ENCODE data around the gene TSC22D3. TPM values are rescaled to one million over a fixed set of nuclear protein-coding genes. Genes with fewer than 3 reads are reported as not detected.
A peak's percentile ranks its signal among the peaks of the same experiment; 100 is the strongest.

Gene TSC22D3
- total and polyA plus RNA-seq, 4 donors, result 117 to 447 (median 303) TPM

DNA sequence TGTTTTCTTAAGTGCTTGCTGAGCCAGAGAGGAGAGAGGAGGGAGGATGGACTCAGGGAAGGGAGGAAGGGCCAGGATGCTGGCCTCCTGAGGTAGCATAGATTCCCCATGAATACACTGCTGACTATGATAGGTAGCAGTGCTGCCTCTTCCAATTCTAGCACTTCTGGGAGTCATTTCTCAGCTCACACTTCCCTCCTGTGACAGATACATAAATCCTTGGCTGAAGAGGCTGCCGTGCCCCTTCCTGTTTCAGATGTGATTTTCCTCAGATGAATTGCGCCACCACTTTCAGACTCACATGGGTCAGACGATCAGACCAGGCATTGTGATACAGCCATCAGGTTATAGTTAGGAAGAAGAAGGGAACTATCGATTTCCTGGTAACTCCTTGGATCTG is 22.4 kb downstream of the TSC22D3 start:
- TF ChIP-seq, protein P1, sequence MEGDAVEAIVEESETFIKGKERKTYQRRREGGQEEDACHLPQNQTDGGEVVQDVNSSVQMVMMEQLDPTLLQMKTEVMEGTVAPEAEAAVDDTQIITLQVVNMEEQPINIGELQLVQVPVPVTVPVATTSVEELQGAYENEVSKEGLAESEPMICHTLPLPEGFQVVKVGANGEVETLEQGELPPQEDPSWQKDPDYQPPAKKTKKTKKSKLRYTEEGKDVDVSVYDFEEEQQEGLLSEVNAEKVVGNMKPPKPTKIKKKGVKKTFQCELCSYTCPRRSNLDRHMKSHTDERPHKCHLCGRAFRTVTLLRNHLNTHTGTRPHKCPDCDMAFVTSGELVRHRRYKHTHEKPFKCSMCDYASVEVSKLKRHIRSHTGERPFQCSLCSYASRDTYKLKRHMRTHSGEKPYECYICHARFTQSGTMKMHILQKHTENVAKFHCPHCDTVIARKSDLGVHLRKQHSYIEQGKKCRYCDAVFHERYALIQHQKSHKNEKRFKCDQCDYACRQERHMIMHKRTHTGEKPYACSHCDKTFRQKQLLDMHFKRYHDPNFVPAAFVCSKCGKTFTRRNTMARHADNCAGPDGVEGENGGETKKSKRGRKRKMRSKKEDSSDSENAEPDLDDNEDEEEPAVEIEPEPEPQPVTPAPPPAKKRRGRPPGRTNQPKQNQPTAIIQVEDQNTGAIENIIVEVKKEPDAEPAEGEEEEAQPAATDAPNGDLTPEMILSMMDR (IDR thresholded peaks at IDR 0.05; ENCODE audit: control extremely low read depth, extremely low read depth), result no peak
- Histone ChIP-seq H3K27me3 (ENCODE audit: control insufficient read depth in 3 of 3, insufficient read depth in 3 of 3, low read length in 2 of 3) (peaks cover 0 to 5% (median 3%) of the 10 kb centered on the region in 3 donors), H3K4me1 (ENCODE audit: control insufficient read depth in 5 of 5, insufficient read depth in 5 of 5, low read length in 5 of 5) (peaks cover 0 to 11% (median 3%) of the 10 kb centered on the region in 5 donors), H3K9ac (ENCODE audit: insufficient read depth in 1 of 2, low read length in 2 of 2) (no peak overlapping the region), H3K36me3 (ENCODE audit: control insufficient read depth in 4 of 4, insufficient read depth in 4 of 4, low read length in 4 of 4) (no peaks in the 10 kb centered on the region), H3K4me3 (no peak overlapping the region), H3K9me3 (ENCODE audit: control insufficient read depth in 4 of 4, insufficient read depth in 3 of 4, low read length in 3 of 4) (no peaks in the 10 kb centered on the region), H3K27ac (ENCODE audit: low read depth in 1 of 2, low read length in 1 of 2) (no peak overlapping the region)
- ATAC-seq (ENCODE audit: insufficient read depth, low FRiP score) (no peak), DNase-seq (no peak)
- 10 to 46% methylated on average over 4 of the region's 4 CpGs for WGBS, 2 donors

DNA sequence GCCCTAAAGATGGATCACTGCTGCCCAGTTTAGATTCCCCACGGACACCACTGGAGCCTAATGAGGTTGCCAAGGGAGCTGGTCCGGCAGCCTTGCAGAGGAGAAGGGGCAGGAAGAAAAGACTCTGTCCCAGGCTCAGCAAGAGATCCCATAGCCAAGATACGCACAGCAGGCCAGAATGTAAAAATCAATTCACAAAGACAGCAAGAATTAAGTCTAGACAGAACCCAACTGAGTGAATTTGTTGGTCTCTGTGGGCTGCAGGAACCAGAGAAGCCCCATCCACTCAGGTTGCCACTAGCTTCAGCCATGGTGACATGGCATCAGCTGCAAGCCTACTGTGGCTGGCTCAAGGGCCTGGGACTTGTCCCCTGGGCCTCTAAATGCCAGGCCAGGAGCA is 22.9 kb downstream of the TSC22D3 start:
- ATAC-seq (ENCODE audit: insufficient read depth, low FRiP score) (no peak), DNase-seq (no peak)
- 80 to 94% methylated on average over 3 of the region's 3 CpGs for WGBS, 2 donors
- Histone ChIP-seq H3K9ac (ENCODE audit: insufficient read depth in 1 of 2, low read length in 2 of 2) (no peak overlapping the region), H3K9me3 (ENCODE audit: control insufficient read depth in 4 of 4, insufficient read depth in 3 of 4, low read length in 3 of 4) (no peaks in the 10 kb centered on the region), H3K27me3 (ENCODE audit: control insufficient read depth in 3 of 3, insufficient read depth in 3 of 3, low read length in 2 of 3) (peaks cover 0 to 8% (median 0%) of the 10 kb centered on the region in 3 donors), H3K36me3 (ENCODE audit: control insufficient read depth in 4 of 4, insufficient read depth in 4 of 4, low read length in 4 of 4) (no peaks in the 10 kb centered on the region), H3K4me1 (ENCODE audit: control insufficient read depth in 5 of 5, insufficient read depth in 5 of 5, low read length in 5 of 5) (peaks cover 0 to 16% (median 4%) of the 10 kb centered on the region in 5 donors), H3K27ac (ENCODE audit: low read depth in 1 of 2, low read length in 1 of 2) (no peak overlapping the region), H3K4me3 (no peak overlapping the region)
- TF ChIP-seq, protein P1 (IDR thresholded peaks at IDR 0.05; ENCODE audit: control extremely low read depth, extremely low read depth), result no peak

DNA sequence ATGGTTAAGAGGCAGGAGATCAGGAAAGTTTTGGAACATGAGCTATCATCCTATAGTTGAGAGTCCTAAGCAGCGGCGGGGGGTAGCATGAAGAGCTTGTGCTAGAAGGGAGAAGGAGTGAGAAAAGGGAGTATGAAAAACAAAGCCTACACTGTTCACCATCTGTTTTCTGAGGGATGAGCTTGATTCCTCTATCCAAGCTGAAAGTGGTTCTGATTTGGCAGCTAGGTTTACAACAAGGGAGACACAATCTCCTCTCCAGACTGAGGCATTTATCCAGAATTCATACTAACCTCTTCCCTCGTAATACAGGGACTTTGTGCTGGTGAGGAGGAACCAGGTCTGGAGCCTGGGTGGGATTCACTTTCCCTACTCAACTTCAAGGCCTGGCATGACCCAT is 23.5 kb downstream of the TSC22D3 start:
- no peaks in the 10 kb centered on the region for H3K9me3 ChIP-seq (ENCODE audit: control insufficient read depth in 4 of 4, insufficient read depth in 3 of 4, low read length in 3 of 4)
- peaks cover 0 to 8% (median 0%) of the 10 kb centered on the region in 3 donors for H3K27me3 ChIP-seq (ENCODE audit: control insufficient read depth in 3 of 3, insufficient read depth in 3 of 3, low read length in 2 of 3)
- TF ChIP-seq, protein P1 (IDR thresholded peaks at IDR 0.05; ENCODE audit: control extremely low read depth, extremely low read depth), result no peak
- peaks cover 0 to 16% (median 4%) of the 10 kb centered on the region in 5 donors for H3K4me1 ChIP-seq (ENCODE audit: control insufficient read depth in 5 of 5, insufficient read depth in 5 of 5, low read length in 5 of 5)
- no peak overlapping the region for H3K9ac ChIP-seq (ENCODE audit: insufficient read depth in 1 of 2, low read length in 2 of 2)
- H3K27ac ChIP-seq (ENCODE audit: low read depth in 1 of 2, low read length in 1 of 2), result peak overlapping the region in 1 of 2 donors; percentile 29
- ATAC-seq (ENCODE audit: insufficient read depth, low FRiP score), result no peak
- 87 to 95% methylated on average over 3 of the region's 3 CpGs for WGBS, 2 donors
- no peaks in the 10 kb centered on the region for H3K36me3 ChIP-seq (ENCODE audit: control insufficient read depth in 4 of 4, insufficient read depth in 4 of 4, low read length in 4 of 4)
- no peak overlapping the region for H3K4me3 ChIP-seq
- DNase-seq, result no peak

DNA sequence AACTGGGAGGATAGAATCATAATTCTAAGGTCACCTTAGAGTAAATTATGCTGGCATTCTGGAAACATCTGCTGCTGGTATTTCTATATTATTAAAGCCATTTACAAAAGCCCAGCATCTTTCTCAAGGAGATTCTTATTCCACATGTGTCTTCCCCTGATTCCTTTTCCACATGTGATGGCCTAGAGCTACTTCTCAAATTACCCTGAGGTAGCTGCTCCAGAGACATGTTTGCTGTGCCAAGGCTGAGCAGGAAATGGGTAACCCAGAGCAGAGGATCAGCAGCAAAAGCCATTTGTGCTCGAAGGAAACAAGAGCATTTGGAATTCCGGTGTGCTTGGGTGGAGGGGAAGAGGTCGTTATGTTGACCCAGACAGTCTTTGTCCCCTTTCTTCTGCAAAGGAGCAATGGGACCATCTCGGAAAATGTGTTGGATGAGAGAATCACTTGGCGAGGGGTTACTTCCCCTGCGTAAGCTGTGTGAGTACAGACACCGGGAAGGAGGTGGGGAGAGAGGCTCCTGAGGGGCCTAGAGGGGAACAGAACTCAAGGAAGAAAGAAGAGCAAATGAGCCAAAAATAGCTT is 24.6 kb downstream of the TSC22D3 start:
- TF ChIP-seq, protein P1 (IDR thresholded peaks at IDR 0.05; ENCODE audit: control extremely low read depth, extremely low read depth), result no peak

More for the DNA sequence above, 24.6 kb downstream of the TSC22D3 start:
- H3K4me1 ChIP-seq (ENCODE audit: control insufficient read depth in 5 of 5, insufficient read depth in 5 of 5, low read length in 5 of 5), result peaks cover 0 to 16% (median 6%) of the 10 kb centered on the region in 5 donors
- H3K36me3 ChIP-seq (ENCODE audit: control insufficient read depth in 4 of 4, insufficient read depth in 4 of 4, low read length in 4 of 4), result no peaks in the 10 kb centered on the region
- H3K27me3 ChIP-seq (ENCODE audit: control insufficient read depth in 3 of 3, insufficient read depth in 3 of 3, low read length in 2 of 3), result peaks cover 0 to 8% (median 3%) of the 10 kb centered on the region in 3 donors
- no peaks in the 10 kb centered on the region for H3K9me3 ChIP-seq (ENCODE audit: control insufficient read depth in 4 of 4, insufficient read depth in 3 of 4, low read length in 3 of 4)
- no peak for DNase-seq
- H3K4me3 ChIP-seq, result no peak overlapping the region
- ATAC-seq (ENCODE audit: insufficient read depth, low FRiP score), result no peak
- WGBS, 2 donors, result 66 to 74% methylated on average over 7 of the region's 7 CpGs
- H3K9ac ChIP-seq (ENCODE audit: insufficient read depth in 1 of 2, low read length in 2 of 2), result no peak overlapping the region
- peak overlapping the region in 1 of 2 donors; percentile 4 for H3K27ac ChIP-seq (ENCODE audit: low read depth in 1 of 2, low read length in 1 of 2)
